Measurements from ENCODE around the gene SLC13A5.
A peak's percentile ranks its signal among the peaks of the same experiment; 100 is the strongest.
"Not testable (repeated sequence)": the region's sequence is repeated elsewhere in the genome, so short reads cannot be mapped to it uniquely, and the experiment has no call there.

Gene SLC13A5

DNA sequence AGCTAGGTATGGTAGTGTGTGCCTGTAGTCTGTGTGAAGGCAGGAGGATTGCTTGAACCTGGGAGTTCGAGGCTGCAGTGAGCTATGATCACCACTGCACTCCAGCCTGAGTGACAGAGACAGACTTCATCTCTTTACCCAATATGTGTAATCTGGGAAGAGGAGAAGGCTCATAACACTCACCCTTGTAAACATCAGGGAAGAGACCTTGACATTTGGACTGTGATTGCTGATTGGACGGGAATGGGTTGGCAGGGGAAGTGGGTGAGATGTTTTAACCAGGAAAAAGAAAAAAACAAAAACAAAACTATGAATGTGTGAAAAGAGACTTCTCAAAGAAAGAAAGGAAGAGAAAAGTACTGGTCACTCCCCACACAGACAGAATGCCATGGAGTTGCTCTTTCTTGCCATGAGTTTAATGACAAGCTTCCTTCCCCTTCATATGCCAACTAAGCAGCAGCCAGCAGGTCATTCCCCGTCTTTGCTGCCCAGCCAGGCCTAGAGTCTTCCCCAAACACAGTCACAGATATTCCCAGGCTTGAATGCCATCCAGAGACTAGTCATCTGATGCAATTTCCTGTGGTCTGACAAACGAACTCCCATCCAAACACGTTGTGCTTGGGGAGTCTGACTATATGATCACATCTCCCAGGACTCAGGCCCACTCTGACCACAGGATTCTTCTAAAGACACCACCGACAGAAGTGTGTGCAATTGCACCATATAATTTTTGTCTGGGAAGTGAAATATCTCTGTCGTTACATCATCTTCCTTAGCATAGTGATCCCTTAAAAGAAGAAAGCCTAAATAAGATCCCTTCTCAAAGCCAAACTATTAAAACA, 39.1 kb upstream of the SLC13A5 start:
- TF ChIP-seq, protein P1, sequence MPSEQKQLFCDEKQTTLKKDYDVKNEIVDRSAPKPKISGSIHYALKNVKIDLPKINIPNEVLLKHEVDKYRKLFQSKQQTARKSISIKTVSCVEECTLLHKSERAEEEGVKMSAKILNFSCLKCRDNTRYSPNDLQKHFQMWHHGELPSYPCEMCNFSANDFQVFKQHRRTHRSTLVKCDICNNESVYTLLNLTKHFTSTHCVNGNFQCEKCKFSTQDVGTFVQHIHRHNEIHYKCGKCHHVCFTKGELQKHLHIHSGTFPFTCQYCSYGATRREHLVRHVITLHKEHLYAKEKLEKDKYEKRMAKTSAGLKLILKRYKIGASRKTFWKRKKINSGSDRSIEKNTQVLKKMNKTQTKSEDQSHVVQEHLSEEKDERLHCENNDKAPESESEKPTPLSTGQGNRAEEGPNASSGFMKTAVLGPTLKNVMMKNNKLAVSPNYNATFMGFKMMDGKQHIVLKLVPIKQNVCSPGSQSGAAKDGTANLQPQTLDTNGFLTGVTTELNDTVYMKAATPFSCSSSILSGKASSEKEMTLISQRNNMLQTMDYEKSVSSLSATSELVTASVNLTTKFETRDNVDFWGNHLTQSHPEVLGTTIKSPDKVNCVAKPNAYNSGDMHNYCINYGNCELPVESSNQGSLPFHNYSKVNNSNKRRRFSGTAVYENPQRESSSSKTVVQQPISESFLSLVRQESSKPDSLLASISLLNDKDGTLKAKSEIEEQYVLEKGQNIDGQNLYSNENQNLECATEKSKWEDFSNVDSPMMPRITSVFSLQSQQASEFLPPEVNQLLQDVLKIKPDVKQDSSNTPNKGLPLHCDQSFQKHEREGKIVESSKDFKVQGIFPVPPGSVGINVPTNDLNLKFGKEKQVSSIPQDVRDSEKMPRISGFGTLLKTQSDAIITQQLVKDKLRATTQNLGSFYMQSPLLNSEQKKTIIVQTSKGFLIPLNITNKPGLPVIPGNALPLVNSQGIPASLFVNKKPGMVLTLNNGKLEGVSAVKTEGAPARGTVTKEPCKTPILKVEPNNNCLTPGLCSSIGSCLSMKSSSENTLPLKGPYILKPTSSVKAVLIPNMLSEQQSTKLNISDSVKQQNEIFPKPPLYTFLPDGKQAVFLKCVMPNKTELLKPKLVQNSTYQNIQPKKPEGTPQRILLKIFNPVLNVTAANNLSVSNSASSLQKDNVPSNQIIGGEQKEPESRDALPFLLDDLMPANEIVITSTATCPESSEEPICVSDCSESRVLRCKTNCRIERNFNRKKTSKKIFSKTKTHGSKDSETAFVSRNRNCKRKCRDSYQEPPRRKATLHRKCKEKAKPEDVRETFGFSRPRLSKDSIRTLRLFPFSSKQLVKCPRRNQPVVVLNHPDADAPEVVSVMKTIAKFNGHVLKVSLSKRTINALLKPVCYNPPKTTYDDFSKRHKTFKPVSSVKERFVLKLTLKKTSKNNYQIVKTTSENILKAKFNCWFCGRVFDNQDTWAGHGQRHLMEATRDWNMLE (tag by site-specific recombination; conservative IDR thresholded peaks at IDR 0.05; ENCODE audit: low read depth): peak; percentile 64
- no peak for TF ChIP-seq BCL11B (tag by site-specific recombination; IDR thresholded peaks at IDR 0.05; ENCODE audit: low read depth)
- ChIA-PET POLR2A (interaction anchor here (0.6 to 0.7 kb wide), 2 partner anchors 101 to 206 kb away, joined by 3 read pairs; partner anchors contain the start of genes C17orf100 and MED31), CTCF (no interaction called here)
- H3K27ac ChIP-seq (ENCODE audit: extremely low read depth, low read depth, low read length): no peak overlapping the region; the same call in 1 of the 2 replicates
- no peaks in the 10 kb centered on the region for H3K9me3 ChIP-seq (ENCODE audit: control insufficient read depth, insufficient read depth, low read depth, low read length)
- H3K4me3 ChIP-seq (ENCODE audit: low read depth, low read length): no peak overlapping the region
- no peaks in the 10 kb centered on the region for H3K36me3 ChIP-seq (ENCODE audit: control insufficient read depth in 2 of 2, insufficient read depth in 1 of 2, low read length in 2 of 2)
- H3K4me1 ChIP-seq (ENCODE audit: control insufficient read depth, insufficient read depth, low read length): no peaks in the 10 kb centered on the region; the same call in 1 of the 2 replicates

DNA sequence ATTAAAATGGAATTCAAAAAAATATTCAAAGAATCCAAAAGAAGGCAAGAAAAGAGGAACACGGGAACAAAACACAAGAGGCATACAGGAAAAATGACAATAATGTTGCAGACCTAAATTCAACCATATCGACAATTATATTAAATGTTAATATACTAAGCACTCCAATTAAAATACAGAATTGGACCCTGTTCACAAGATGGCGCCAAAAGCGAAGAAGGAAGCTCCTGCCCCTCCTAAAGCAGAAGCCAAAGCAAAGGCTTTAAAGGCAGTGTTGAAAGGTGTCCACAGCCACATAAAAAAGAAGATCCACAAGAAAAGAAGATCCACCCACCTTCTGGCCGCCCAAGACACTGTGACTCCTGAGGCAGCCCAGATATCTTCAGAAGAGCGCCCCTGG, 36.4 kb upstream of the SLC13A5 start:
- Histone ChIP-seq H3K36me3 (ENCODE audit: control insufficient read depth in 2 of 2, insufficient read depth in 1 of 2, low read length in 2 of 2) (no peaks in the 10 kb centered on the region), H3K9me3 (ENCODE audit: control insufficient read depth, insufficient read depth, low read depth, low read length) (no peaks in the 10 kb centered on the region), H3K4me1 (ENCODE audit: control insufficient read depth, insufficient read depth, low read length) (no peaks in the 10 kb centered on the region; the same call in 1 of the 2 replicates), H3K27ac (ENCODE audit: extremely low read depth, low read depth, low read length) (no peak overlapping the region), H3K4me3 (ENCODE audit: low read depth, low read length) (no peak overlapping the region)
- TF ChIP-seq ZNF654 (tag by site-specific recombination; IDR thresholded peaks at IDR 0.05; ENCODE audit: low read depth): 0 out of 2 replicates have a peak, but pooled peaks have one; percentile 20
- no peak for TF ChIP-seq MEIS1 (CRISPR knock-in tag; IDR thresholded peaks at IDR 0.05; ENCODE audit: borderline replicate concordance)
- CTCF ChIA-PET: interaction anchor here (0.6 to 3.1 kb wide), 15 partner anchors 9 to 272 kb away, joined by 3 to 13 read pairs (median 3); partner anchors contain the start of gene SLC13A5
- POLR2A ChIA-PET: no interaction called here

DNA sequence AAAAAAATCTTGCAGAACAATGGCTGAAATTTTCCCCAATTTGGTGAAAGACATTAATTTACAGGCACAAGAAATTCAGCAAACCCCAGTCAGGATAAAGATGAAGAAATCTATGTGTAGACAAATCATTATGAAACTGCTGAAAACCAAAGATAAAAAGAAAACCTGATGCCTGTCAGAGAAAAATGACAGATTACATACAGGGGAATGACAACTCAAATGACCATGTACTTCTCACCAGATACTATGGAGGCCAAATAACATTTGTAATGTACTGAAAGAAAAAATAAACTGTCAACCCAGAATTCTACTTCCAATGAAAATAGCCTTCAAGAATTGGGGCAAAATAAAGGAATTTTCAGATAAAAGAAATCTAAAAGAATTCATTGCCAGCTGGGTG, 35.4 kb upstream of the SLC13A5 start:
- no peaks in the 10 kb centered on the region for H3K9me3 ChIP-seq (ENCODE audit: control insufficient read depth, insufficient read depth, low read depth, low read length)
- no peak overlapping the region for H3K4me3 ChIP-seq (ENCODE audit: low read depth, low read length)
- H3K4me1 ChIP-seq (ENCODE audit: control insufficient read depth, insufficient read depth, low read length): no peaks in the 10 kb centered on the region; the same call in 1 of the 2 replicates
- ChIA-PET CTCF (interaction anchor here (0.6 to 3.1 kb wide), 3 partner anchors 94 to 256 kb away, joined by 3 to 13 read pairs (median 9); no protein-coding TSS in a partner anchor), POLR2A (no interaction called here)
- no peaks in the 10 kb centered on the region for H3K36me3 ChIP-seq (ENCODE audit: control insufficient read depth in 2 of 2, insufficient read depth in 1 of 2, low read length in 2 of 2)
- no peak overlapping the region for H3K27ac ChIP-seq (ENCODE audit: extremely low read depth, low read depth, low read length)
- TF ChIP-seq ZNF558 (tag by site-specific recombination; IDR thresholded peaks at IDR 0.05): peak; percentile 27; the same call in 1 of the 2 replicates
- no peak for TF ChIP-seq KLF10 (tag by site-specific recombination; IDR thresholded peaks at IDR 0.05)
- no peak for TF ChIP-seq ZNF530 (tag by site-specific recombination; IDR thresholded peaks at IDR 0.05; ENCODE audit: low read depth)
- TF ChIP-seq ZNF510 (tag by site-specific recombination; IDR thresholded peaks at IDR 0.05; ENCODE audit: insufficient replicate concordance): no peak
- TF ChIP-seq ZNF37A (tag by site-specific recombination; IDR thresholded peaks at IDR 0.05): no peak

DNA sequence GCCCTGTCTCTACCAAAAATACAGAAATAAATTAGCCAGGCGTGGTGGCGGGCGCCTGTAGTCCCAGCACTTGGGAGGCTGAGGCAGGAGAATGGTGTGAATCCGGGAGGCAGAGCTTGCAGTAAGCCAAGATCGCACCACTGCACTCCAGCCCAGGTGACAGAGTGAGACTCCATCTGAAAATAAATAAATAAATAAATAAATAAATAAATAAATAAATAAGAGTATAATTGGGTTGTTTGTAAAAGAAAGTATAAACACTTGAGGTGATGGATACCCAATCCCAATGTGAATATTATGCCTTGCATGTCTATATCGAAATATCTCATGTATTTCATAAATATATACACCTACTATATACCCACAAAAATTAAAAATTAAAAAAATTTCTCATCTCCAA, 33.5 kb upstream of the SLC13A5 start:
- H3K9me3 ChIP-seq (ENCODE audit: control insufficient read depth, insufficient read depth, low read depth, low read length); POLR2A ChIA-PET; H3K36me3 ChIP-seq (ENCODE audit: control insufficient read depth in 2 of 2, insufficient read depth in 1 of 2, low read length in 2 of 2); H3K4me3 ChIP-seq (ENCODE audit: low read depth, low read length); H3K27ac ChIP-seq (ENCODE audit: extremely low read depth, low read depth, low read length); H3K4me1 ChIP-seq (ENCODE audit: control insufficient read depth, insufficient read depth, low read length): not testable (repeated sequence)
- CTCF ChIA-PET: interaction anchor here (0.6 kb wide), 1 partner anchor 276 kb away, joined by 3 read pairs; no protein-coding TSS in a partner anchor
- 0 out of 2 replicates have a peak, but pooled peaks have one; percentile 11 for TF ChIP-seq ZNF433 (tag by site-specific recombination; IDR thresholded peaks at IDR 0.05; ENCODE audit: low read depth)
- peak; percentile 39 for TF ChIP-seq ZNF426 (tag by site-specific recombination; IDR thresholded peaks at IDR 0.05)
- TF ChIP-seq, protein P2, sequence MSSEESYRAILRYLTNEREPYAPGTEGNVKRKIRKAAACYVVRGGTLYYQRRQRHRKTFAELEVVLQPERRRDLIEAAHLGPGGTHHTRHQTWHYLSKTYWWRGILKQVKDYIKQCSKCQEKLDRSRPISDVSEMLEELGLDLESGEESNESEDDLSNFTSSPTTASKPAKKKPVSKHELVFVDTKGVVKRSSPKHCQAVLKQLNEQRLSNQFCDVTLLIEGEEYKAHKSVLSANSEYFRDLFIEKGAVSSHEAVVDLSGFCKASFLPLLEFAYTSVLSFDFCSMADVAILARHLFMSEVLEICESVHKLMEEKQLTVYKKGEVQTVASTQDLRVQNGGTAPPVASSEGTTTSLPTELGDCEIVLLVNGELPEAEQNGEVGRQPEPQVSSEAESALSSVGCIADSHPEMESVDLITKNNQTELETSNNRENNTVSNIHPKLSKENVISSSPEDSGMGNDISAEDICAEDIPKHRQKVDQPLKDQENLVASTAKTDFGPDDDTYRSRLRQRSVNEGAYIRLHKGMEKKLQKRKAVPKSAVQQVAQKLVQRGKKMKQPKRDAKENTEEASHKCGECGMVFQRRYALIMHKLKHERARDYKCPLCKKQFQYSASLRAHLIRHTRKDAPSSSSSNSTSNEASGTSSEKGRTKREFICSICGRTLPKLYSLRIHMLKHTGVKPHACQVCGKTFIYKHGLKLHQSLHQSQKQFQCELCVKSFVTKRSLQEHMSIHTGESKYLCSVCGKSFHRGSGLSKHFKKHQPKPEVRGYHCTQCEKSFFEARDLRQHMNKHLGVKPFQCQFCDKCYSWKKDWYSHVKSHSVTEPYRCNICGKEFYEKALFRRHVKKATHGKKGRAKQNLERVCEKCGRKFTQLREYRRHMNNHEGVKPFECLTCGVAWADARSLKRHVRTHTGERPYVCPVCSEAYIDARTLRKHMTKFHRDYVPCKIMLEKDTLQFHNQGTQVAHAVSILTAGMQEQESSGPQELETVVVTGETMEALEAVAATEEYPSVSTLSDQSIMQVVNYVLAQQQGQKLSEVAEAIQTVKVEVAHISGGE (tag by site-specific recombination; conservative IDR thresholded peaks at IDR 0.05; ENCODE audit: low read depth): peak; percentile 54
- peak; percentile 25; the same call in 1 of the 2 replicates for TF ChIP-seq ZNF555 (tag by site-specific recombination; conservative IDR thresholded peaks at IDR 0.05)
- peak; percentile 39; the same call in 1 of the 2 replicates for TF ChIP-seq ZNF394 (tag by site-specific recombination; IDR thresholded peaks at IDR 0.05; ENCODE audit: borderline replicate concordance)
- 0 out of 2 replicates have a peak, but pooled peaks have one; percentile 18 for TF ChIP-seq ZNF202 (tag by site-specific recombination; IDR thresholded peaks at IDR 0.05; ENCODE audit: borderline replicate concordance)

All from HEK293 (cell line).